HepG2 (cell line): ENCODE results near the gene POLDIP3. TPM values are rescaled to one million over a fixed set of nuclear protein-coding genes. Genes with fewer than 3 reads are reported as not detected.

Experiments used
- AGO2 ChIP-seq: fragments of 200-400 bp; formaldehyde crosslinking; optimal IDR thresholded peaks from 2 replicates; pipeline ENCODE3; 2017; ENCODE audit warnings: mild to moderate bottlenecking, low read depth, low read length, moderate library complexity
- CEBPZ ChIP-seq: IDR thresholded peaks from 2 replicates; pipeline ENCODE4 v1.6.1; 2012; ENCODE audit warnings: low read length, improper control_type of control experiment
- KLF15 ChIP-seq: sonication (generic); formaldehyde crosslinking; IDR thresholded peaks from 2 replicates; pipeline ENCODE4 v1.8.1; 2023; ENCODE audit warnings: borderline replicate concordance, mild to moderate bottlenecking, inconsistent platforms, missing genetic modification reagents, mixed read lengths
- KMT2A ChIP-seq: sonication (generic); formaldehyde crosslinking; IDR thresholded peaks from 2 replicates; pipeline ENCODE4 v1.4.0; 2020; ENCODE audit warnings: missing genetic modification reagents
- ZNF253 ChIP-seq: sonication (generic); formaldehyde crosslinking; IDR thresholded peaks from 2 replicates; pipeline ENCODE4 v1.8.0; 2022; ENCODE audit warnings: mild to moderate bottlenecking, missing genetic modification reagents, borderline replicate concordance
- ZNF407 ChIP-seq: sonication (generic); formaldehyde crosslinking; IDR thresholded peaks from one replicate; pipeline ENCODE4 v1.5.1; 2020; ENCODE audit warnings: mild to moderate bottlenecking, missing genetic modification reagents; ENCODE audit errors: not compliant biosample characterization
- ZNF503 ChIP-seq: sonication (generic); formaldehyde crosslinking; IDR thresholded peaks from 2 replicates; pipeline ENCODE4 v1.4.0; 2020; ENCODE audit warnings: missing genetic modification reagents
- ZNF883 ChIP-seq: sonication (generic); formaldehyde crosslinking; IDR thresholded peaks from 2 replicates; pipeline ENCODE4 v1.5.1; 2020; ENCODE audit warnings: mild to moderate bottlenecking, missing genetic modification reagents; ENCODE audit errors: not compliant biosample characterization
- polyA plus RNA-seq, 8 experiments: library from polyadenylated mRNA; depleted of rRNA in 3 of 8; stranded (reverse) in 7 of 8; unstranded in 1 of 8; fragments of >200 nt; fragmentation: Illumina TruSeq in 4 of 8; extraction: Trizol in 4 of 8; gene quantifications; 2 replicates each; pipeline versions ENCODE4 v1.2.1 to v1.2.3, GENCODE V29; 2011 to 2016; ENCODE audit warnings: low read depth in 4 of 8, missing spikeins in 1 of 8, mixed read lengths in 1 of 8; ENCODE audit not compliant: insufficient read depth in 1 of 8
- total RNA-seq, 5 experiments: library from RNA; depleted of rRNA; stranded (reverse); fragments of >200 nt; fragmentation: Illumina TruSeq; extraction: Trizol; gene quantifications; 2 replicates each; pipeline ENCODE4 v1.2.3, GENCODE V29; 2016; ENCODE audit warnings: low read depth in 1 of 5

POLDIP3 gene
- total and polyA plus RNA-seq, 2 of the 13 experiments (the other 11 are each of a cell fraction or from before 2014, with no cell fraction given), result 45.8 to 47.4 TPM

- TF ChIP-seq ZNF407 (CRISPR knock-in tag), result peak; percentile 23
- peak; percentile 31 for TF ChIP-seq ZNF883 (CRISPR knock-in tag)
- peak; percentile 57; the same call in 1 of the 2 replicates for TF ChIP-seq ZNF253 (CRISPR knock-in tag)
- TF ChIP-seq ZNF503 (CRISPR knock-in tag), result 0 out of 2 replicates have a peak, but pooled peaks have one; percentile 5
- 0 out of 2 replicates have a peak, but pooled peaks have one; percentile 13 for TF ChIP-seq KLF15 (CRISPR knock-in tag)
- TF ChIP-seq AGO2, result peak; percentile 4
- no peak for TF ChIP-seq CEBPZ
- no peak for TF ChIP-seq KMT2A
Observed at GRCh38 chr22:42648017-42648367, 33.3 kb upstream of the POLDIP3 start (continued).
